DMS53 (cell line): Measurements from ENCODE around the gene TGFBR3.
A peak's percentile ranks its signal among the peaks of the same experiment; 100 is the strongest.
"Not testable (repeated sequence)": the region's sequence is repeated elsewhere in the genome, so short reads cannot be mapped to it uniquely, and the experiment has no call there.

Experiments used
- DNase-seq: peaks from one replicate; lab custom pipeline; 2025; lab: John Stamatoyannopoulos, UW

TGFBR3 gene

GRCh38 chr1:91883470-91883869 lies 2.5 kb downstream of the TGFBR3 start:
- DNase-seq: peak; percentile 60

- no peak for DNase-seq
These were observed 4.7 kb downstream of the TGFBR3 start for GRCh38 chr1:91881280-91881679.

- no peak for DNase-seq
These were observed 6.2 kb downstream of the TGFBR3 start for GRCh38 chr1:91879733-91880132.

GRCh38 chr1:91877574-91878208 lies 8.3 kb downstream of the TGFBR3 start:
- DNase-seq: no peak

GRCh38 chr1:91876781-91877573 lies 9.0 kb downstream of the TGFBR3 start:
- no peak for DNase-seq

- no peak for DNase-seq
These were observed 9.9 kb downstream of the TGFBR3 start for GRCh38 chr1:91876040-91876470.

- DNase-seq: no peak
These were observed 11.8 kb downstream of the TGFBR3 start for GRCh38 chr1:91874167-91874566.

- no peak for DNase-seq
These were observed 13.3 kb downstream of the TGFBR3 start for GRCh38 chr1:91872559-91873081.

- no peak for DNase-seq
These were observed 14.0 kb downstream of the TGFBR3 start for GRCh38 chr1:91872000-91872399.

- DNase-seq: no peak
These were observed 15.6 kb downstream of the TGFBR3 start for GRCh38 chr1:91870322-91870721.

GRCh38 chr1:91866425-91866824 lies 19.5 kb downstream of the TGFBR3 start:
- DNase-seq: no peak

GRCh38 chr1:91864017-91864700 lies 21.8 kb downstream of the TGFBR3 start:
- DNase-seq: no peak

GRCh38 chr1:91863498-91863897 lies 22.5 kb downstream of the TGFBR3 start:
- no peak for DNase-seq

- no peak for DNase-seq
These were observed 23.8 kb downstream of the TGFBR3 start for GRCh38 chr1:91862120-91862519.

- DNase-seq: no peak
These were observed 28.3 kb downstream of the TGFBR3 start for GRCh38 chr1:91857557-91858239.

- DNase-seq: no peak
These were observed 29.0 kb downstream of the TGFBR3 start for GRCh38 chr1:91856996-91857395.

GRCh38 chr1:91854852-91855534 lies 31.0 kb downstream of the TGFBR3 start:
- no peak for DNase-seq

- no peak for DNase-seq
These were observed 32.6 kb downstream of the TGFBR3 start for GRCh38 chr1:91853397-91853796.

GRCh38 chr1:91852011-91852410 lies 33.9 kb downstream of the TGFBR3 start:
- not testable (repeated sequence) for DNase-seq

- DNase-seq: peak; percentile 69
These were observed 34.6 kb downstream of the TGFBR3 start for GRCh38 chr1:91851130-91852010.

- no peak for DNase-seq
These were observed 35.2 kb downstream of the TGFBR3 start for GRCh38 chr1:91850708-91851107.
